ENCODE data around the gene ARHGEF3.

DNA sequence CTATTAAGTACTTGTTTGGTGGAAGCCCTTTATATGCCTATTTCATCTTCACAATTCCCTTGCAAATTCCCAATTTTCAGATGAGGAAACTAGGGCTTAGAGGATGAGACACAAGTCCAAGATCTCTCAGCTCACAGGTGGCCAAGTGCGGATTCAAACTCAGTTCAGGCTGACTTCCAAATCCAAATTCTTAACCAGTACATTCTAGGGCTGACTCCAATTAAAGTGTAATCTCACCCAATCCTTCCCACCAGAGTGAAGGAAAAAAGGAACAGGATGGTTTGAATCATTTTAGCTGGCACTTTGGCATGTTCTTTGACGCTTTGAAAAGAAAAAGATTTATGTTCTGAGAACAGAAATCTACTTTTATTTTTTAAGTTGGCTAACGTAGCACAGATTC, 12.7 kb downstream of the ARHGEF3 start:
- TF ChIP-seq, protein P1, sequence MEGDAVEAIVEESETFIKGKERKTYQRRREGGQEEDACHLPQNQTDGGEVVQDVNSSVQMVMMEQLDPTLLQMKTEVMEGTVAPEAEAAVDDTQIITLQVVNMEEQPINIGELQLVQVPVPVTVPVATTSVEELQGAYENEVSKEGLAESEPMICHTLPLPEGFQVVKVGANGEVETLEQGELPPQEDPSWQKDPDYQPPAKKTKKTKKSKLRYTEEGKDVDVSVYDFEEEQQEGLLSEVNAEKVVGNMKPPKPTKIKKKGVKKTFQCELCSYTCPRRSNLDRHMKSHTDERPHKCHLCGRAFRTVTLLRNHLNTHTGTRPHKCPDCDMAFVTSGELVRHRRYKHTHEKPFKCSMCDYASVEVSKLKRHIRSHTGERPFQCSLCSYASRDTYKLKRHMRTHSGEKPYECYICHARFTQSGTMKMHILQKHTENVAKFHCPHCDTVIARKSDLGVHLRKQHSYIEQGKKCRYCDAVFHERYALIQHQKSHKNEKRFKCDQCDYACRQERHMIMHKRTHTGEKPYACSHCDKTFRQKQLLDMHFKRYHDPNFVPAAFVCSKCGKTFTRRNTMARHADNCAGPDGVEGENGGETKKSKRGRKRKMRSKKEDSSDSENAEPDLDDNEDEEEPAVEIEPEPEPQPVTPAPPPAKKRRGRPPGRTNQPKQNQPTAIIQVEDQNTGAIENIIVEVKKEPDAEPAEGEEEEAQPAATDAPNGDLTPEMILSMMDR (IDR thresholded peaks at IDR 0.05; ENCODE audit: low read length): no peak
- no peak for TF ChIP-seq EZH2 (IDR thresholded peaks at IDR 0.05; ENCODE audit: borderline replicate concordance, low read length)
